SU-DHL-6 (cell line): ENCODE measurements around the gene CCNL1.

ENCODE experiments used
- H2AFZ ChIP-seq: fragments of 200-600 bp; sonication (generic); 2 replicates; pipeline ENCODE4 v1.6.1; 2014; ENCODE audit warnings: low read depth, mild to moderate bottlenecking, moderate library complexity, mixed read lengths, antibody characterized with exemption, low read length; ENCODE audit not compliant: severe bottlenecking
- H3F3A ChIP-seq: fragments of 200-600 bp; shearing (Covaris generic); 2 replicates; pipeline ENCODE4 v1.6.0; 2016; ENCODE audit warnings: antibody characterized with exemption, mild to moderate bottlenecking; ENCODE audit not compliant: insufficient read depth
- H3K27ac ChIP-seq: fragments of 200-600 bp; sonication (generic); 2 replicates; pipeline ENCODE4 v1.5.1; 2016; ENCODE audit warnings: low read depth, mild to moderate bottlenecking, low read length, moderate library complexity, mixed read lengths
- H3K27me3 ChIP-seq: fragments of 200-600 bp; sonication (generic), shearing (Covaris generic); 2 replicates; pipeline ENCODE4 v1.6.0; 2014; ENCODE audit warnings: mild to moderate bottlenecking, low read length
- H3K36me3 ChIP-seq: fragments of 200-600 bp; sonication (generic); 2 replicates; pipeline ENCODE4 v1.6.1; 2014; ENCODE audit warnings: mild to moderate bottlenecking, low read length, mixed read lengths
- H3K4me2 ChIP-seq: fragments of 300-600, 200-600 bp; shearing (Covaris generic), sonication (generic); 2 replicates; pipeline ENCODE4 v1.6.0; 2014; ENCODE audit warnings: low read length, low read depth, mild to moderate bottlenecking; ENCODE audit not compliant: poor library complexity, severe bottlenecking
- H3K4me3 ChIP-seq: fragments of 200-600 bp; sonication (generic); 2 replicates; pipeline ENCODE4 v1.5.1; 2014; ENCODE audit warnings: antibody characterized with exemption, low read length, mild to moderate bottlenecking, mixed read lengths; ENCODE audit not compliant: insufficient read depth, poor library complexity, severe bottlenecking
- H3K79me2 ChIP-seq: fragments of 200-600 bp; sonication (generic); 2 replicates; pipeline ENCODE4 v1.6.1; 2014; ENCODE audit warnings: mild to moderate bottlenecking, low read length, moderate library complexity; ENCODE audit not compliant: insufficient read depth
- H3K9ac ChIP-seq: fragments of 200-600 bp; sonication (generic); 2 replicates; pipeline ENCODE4 v1.7.0; 2014; ENCODE audit warnings: mild to moderate bottlenecking, low read length
- H3K9me2 ChIP-seq: fragments of 200-600 bp; sonication (generic); replicated peaks from 2 replicates; pipeline ENCODE4 v1.6.1; 2014; ENCODE audit warnings: low read length; ENCODE audit not compliant: insufficient read depth
- H3K9me3 ChIP-seq: fragments of 200-600 bp; sonication (generic); 2 replicates; pipeline ENCODE4 v1.6.1; 2014; ENCODE audit warnings: low read length, mixed read lengths; ENCODE audit not compliant: insufficient read depth
- H4K20me1 ChIP-seq: fragments of 200-600 bp; sonication (generic); 2 replicates; pipeline ENCODE4 v1.6.1; 2014; ENCODE audit warnings: low read depth, mild to moderate bottlenecking, antibody characterized with exemption, low read length, moderate library complexity, mixed read lengths
- CTCF ChIP-seq: fragments of 200-600 bp; sonication (generic); IDR thresholded peaks from one replicate; pipeline ENCODE4 v1.5.1; 2017; ENCODE audit warnings: antibody characterized with exemption, mild to moderate bottlenecking, low read length, moderate library complexity; ENCODE audit not compliant: insufficient read depth, poor library complexity, severe bottlenecking
- EZH2phosphoT487 ChIP-seq: fragments of 200-600 bp; sonication (generic), shearing (Covaris generic); conservative IDR thresholded peaks from 2 replicates; pipeline ENCODE4 v1.6.1; 2018; ENCODE audit warnings: mild to moderate bottlenecking, antibody characterized with exemption, low read length, moderate library complexity, mixed read lengths

The CCNL1 gene

GRCh38 chr3:157190380-157190872 is 30.5 kb upstream of the CCNL1 start:
- Histone ChIP-seq H3K4me2 (no peak overlapping the region), H3K9me3 (0 out of 2 replicates have a peak, but pooled peaks cover 3% of the 10 kb centered on the region)

GRCh38 chr3:157188391-157188790 is 28.4 kb upstream of the CCNL1 start:
- no peaks in the 10 kb centered on the region for H3K79me2 ChIP-seq
- TF ChIP-seq CTCF (no peak), EZH2phosphoT487 (no peak)

More at GRCh38 chr3:157190380-157190872, 30.5 kb upstream of the CCNL1 start:
- Histone ChIP-seq H3K27ac (no peak overlapping the region), H3F3A (no peaks in the 10 kb centered on the region), H3K36me3 (no peaks in the 10 kb centered on the region), H4K20me1 (no peaks in the 10 kb centered on the region), H3K27me3 (no peaks in the 10 kb centered on the region), H2AFZ (no peak overlapping the region), H3K9me2 (no peaks in the 10 kb centered on the region), H3K4me3 (no peak overlapping the region), H3K79me2 (no peaks in the 10 kb centered on the region), H3K9ac (no peak overlapping the region)
- no peak for TF ChIP-seq EZH2phosphoT487
- no peak for TF ChIP-seq CTCF

GRCh38 chr3:157182879-157183278 is 22.9 kb upstream of the CCNL1 start:
- no peaks in the 10 kb centered on the region for H3K27me3 ChIP-seq
- 0 out of 2 replicates have a peak, but pooled peaks cover 2% of the 10 kb centered on the region for H3K9me3 ChIP-seq

More at GRCh38 chr3:157188391-157188790, 28.4 kb upstream of the CCNL1 start:
- 0 out of 2 replicates have a peak, but pooled peaks cover 3% of the 10 kb centered on the region for H3K9me3 ChIP-seq
- H3K9ac ChIP-seq, result no peak overlapping the region
- no peak overlapping the region for H3K27ac ChIP-seq
- no peak overlapping the region for H3K4me2 ChIP-seq
- H3K27me3 ChIP-seq, result no peaks in the 10 kb centered on the region
- no peaks in the 10 kb centered on the region for H3K36me3 ChIP-seq
- no peaks in the 10 kb centered on the region for H4K20me1 ChIP-seq
- no peaks in the 10 kb centered on the region for H3K9me2 ChIP-seq
- H2AFZ ChIP-seq, result no peak overlapping the region
- H3K4me3 ChIP-seq, result no peak overlapping the region
- H3F3A ChIP-seq, result no peaks in the 10 kb centered on the region

More at GRCh38 chr3:157182879-157183278, 22.9 kb upstream of the CCNL1 start:
- H4K20me1 ChIP-seq, result no peaks in the 10 kb centered on the region
- no peak overlapping the region for H3K4me3 ChIP-seq
- H3K4me2 ChIP-seq, result no peak overlapping the region
- H3K9me2 ChIP-seq, result no peaks in the 10 kb centered on the region
- no peaks in the 10 kb centered on the region for H3K36me3 ChIP-seq
- TF ChIP-seq EZH2phosphoT487 (no peak), CTCF (no peak)
- H2AFZ ChIP-seq, result no peak overlapping the region
- H3K9ac ChIP-seq, result no peak overlapping the region
- no peaks in the 10 kb centered on the region for H3F3A ChIP-seq
- no peaks in the 10 kb centered on the region for H3K79me2 ChIP-seq
- H3K27ac ChIP-seq, result no peak overlapping the region
